ENCODE measurements around the gene AURKAIP1.
"Not testable (repeated sequence)": the region's sequence is repeated elsewhere in the genome, so short reads cannot be mapped to it uniquely, and the experiment has no call there.

The AURKAIP1 gene

DNA sequence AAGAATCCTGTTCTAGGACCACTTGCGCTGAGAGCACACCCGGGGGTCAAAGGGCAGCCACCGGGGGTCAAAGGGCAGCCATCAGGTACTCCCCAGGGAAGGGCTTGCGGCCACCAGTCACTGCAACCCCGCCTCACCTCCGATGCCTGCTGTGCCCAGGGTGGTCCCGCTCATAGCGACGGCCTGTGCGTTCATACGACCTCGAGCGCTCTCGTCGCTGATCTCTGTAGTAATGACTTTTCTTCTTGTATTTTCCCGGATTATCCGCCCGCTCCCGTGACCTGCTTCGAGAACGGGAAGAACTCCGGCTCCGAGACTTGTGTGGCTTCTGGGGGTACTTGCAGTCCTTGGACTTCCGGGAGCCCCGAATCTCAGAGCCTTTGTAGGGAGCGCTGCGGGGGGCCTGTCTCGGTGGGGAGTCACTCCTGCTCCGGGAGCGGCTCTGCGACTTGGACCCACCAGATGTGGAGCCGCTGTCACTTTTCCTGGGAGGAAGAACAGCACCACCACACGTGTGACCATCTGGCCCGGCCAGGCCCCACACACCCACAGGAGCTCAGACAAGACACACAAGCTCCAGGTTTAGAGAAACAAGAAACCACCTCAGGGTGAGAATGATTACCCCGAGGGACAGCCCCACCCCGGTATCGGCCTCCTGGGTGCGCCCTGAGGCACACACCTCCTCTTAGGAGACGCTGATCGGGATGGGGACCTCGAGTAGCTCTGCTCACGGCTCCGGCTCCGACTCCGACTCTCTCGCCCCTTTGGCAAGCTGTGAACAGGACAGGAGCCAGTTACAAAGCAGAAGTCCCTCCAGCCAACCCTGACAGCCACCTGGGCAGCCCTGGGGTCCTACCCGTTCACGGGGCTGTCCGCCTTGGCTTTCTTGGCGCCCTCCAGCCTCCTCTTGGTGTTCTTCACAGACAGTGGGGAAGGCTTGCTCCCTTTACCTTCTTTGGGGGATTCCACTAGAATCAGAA lies 12.4 kb upstream of the AURKAIP1 start:
- DNase-seq (ENCODE audit: low read depth in 3 of 3), result no peak

DNA sequence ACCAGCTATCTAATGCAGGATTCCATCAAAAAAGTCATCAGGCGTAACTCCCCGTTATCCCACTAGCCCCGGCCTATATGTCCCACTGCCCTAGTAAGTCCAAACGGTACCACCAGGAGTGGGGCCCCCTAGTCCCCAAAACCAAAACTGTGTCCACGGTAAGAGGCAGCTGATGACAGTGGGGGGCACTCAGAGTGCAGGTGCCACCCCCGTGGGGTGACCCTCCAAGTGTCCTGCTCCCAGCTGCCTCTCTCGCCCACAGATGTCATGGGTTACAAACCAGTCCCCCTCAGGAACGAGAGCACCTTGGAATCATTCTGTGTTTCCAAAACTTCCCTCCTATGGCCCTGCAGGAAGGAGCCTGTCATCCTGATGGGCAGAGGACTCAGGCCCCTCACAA lies 10.9 kb upstream of the AURKAIP1 start:
- DNase-seq (ENCODE audit: low read depth in 3 of 3), result no peak

DNA sequence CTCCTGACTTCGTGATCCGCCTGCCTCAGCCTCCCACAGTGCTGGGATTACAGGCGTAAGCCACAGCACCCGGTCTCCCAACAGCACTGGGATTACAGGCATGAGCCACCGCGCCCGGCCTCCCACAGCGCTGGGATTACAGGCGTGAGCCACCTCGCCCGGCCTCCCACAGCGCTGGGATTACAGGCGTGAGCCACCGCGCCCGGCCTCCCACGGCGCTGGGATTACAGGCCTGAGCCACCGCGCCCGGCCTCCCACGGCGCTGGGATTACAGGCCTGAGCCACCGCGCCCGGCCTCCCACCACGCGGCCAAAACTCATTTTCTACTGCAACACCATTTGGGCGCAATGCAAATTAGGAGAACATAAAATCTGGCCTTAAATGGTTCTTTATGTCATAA lies 10.3 kb upstream of the AURKAIP1 start:
- DNase-seq (ENCODE audit: low read depth in 3 of 3), result not testable (repeated sequence)

DNA sequence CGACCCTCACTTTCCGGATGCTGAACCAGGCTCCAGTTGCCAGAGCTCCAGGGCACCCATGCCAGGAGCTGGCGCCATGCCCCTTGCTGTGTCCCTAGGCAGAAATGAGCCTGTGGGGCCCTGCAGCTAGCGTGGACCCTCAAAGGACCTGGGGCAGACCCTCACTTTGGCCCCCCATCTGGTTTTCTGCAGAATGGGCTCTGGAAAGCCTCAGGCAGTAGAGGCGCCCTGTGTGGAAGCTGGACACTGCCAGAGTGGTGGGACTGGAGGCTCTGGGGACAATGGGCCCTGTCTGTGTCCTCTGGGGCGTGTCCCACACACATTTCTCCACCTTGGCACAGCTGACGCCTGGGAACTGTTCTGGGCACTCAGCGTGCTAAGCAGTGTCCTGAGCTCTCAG lies 6.3 kb upstream of the AURKAIP1 start:
- no peak for DNase-seq (ENCODE audit: low read depth in 3 of 3)

DNA sequence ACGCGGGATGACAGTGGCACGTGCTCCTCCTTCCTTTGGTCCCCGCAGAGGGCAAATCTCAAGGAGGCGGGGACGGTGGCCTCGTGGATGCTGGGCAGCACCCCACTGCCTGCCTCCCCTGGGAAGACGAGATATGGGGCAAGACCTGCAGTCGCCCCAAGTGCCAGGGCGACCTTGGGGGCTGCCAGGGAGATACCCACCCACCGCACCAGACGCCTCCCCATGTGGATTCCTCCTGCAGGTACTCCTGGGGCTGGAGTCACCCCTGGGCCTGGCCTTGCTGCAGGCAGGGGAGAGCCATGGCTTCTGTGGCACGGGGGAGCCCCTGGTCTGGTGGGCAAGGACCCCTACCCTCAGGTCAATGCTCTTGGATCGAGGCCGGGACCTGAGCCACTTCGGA lies 5.9 kb upstream of the AURKAIP1 start:
- DNase-seq (ENCODE audit: low read depth in 3 of 3), result no peak

DNA sequence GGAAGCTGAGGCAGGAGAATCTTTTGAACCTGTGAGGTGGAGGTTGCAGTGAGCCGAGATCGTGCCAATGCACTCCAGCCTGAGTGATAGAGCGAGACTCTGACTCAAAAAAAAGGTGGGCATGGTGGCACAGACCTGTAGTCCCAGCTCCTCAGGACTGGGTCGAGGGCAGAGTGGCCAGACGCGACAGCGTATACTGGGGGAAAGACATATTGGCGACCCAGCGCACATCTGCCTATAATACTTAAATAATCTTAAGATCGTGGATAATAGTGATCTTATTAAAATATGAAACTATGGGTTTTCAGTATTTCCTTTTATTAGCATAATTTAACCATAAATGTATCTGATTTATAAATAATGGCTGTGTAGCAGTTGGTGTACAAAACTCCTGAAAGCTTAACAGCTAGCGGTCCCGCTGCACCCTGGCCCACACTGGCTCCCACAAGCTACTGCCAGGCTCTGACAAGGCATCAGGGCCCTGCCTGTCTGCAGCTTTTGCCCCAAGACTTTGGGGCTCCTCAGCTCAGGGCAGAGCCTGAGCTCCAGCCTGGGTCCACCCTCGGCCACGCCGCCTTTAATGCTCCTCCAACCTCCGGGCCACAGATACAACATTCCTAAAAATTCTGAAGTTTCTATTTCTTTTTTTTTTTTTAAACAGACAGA lies 2.7 kb upstream of the AURKAIP1 start:
- DNase-seq (ENCODE audit: low read depth in 3 of 3), result no peak

DNA sequence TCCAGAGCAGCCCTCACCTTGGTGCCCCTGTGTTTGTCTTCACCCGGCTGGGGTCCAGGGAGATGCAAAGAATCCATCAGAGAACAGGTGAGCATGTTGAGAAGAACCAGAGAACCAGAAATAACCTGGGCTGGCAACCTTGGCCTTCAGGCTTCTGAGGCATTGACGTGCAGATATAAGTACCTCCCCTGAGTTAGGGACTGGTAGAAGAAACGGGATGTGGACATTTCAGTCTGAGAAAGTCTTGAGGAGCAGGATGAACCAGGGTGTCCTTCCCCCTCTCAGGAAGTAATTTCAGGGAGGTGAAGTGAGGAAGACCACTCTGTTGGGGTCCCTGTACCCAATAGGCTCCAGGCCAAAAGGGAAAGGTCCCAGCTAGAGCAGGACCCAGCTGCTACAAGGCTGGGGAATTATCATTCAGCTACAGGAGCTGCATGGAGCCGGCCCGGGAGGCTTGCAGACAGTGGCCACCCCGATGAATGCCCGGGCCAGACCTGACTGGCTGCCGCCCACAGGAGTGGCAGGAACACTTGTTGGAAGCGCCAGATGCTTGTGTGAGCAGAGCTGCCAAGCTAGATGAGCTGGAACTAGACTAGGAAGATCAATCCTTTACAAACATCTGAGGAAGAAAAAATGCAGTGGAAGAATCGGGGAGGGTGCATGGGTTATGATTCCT lies 1.7 kb upstream of the AURKAIP1 start:
- no peak for DNase-seq (ENCODE audit: low read depth in 3 of 3)

DNA sequence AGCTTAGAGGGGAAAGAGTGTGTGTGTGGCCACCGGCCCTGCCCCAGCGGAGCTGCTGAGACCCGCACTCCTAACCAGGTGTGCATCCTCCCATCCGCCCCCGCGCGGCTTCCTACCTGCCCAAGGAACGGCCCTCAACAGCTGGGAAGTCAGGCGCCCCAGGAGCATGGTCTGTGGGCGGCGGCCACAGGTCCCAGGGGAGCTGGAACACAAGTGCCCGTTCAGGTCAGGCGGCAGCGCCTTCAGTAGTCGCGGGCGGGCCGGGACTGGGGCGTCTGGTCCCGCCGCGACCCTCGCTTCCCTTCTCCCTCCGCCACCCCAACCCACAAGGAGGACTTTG lies 448 bp downstream of the AURKAIP1 start:
- no peak for DNase-seq (ENCODE audit: low read depth in 3 of 3)

DNA sequence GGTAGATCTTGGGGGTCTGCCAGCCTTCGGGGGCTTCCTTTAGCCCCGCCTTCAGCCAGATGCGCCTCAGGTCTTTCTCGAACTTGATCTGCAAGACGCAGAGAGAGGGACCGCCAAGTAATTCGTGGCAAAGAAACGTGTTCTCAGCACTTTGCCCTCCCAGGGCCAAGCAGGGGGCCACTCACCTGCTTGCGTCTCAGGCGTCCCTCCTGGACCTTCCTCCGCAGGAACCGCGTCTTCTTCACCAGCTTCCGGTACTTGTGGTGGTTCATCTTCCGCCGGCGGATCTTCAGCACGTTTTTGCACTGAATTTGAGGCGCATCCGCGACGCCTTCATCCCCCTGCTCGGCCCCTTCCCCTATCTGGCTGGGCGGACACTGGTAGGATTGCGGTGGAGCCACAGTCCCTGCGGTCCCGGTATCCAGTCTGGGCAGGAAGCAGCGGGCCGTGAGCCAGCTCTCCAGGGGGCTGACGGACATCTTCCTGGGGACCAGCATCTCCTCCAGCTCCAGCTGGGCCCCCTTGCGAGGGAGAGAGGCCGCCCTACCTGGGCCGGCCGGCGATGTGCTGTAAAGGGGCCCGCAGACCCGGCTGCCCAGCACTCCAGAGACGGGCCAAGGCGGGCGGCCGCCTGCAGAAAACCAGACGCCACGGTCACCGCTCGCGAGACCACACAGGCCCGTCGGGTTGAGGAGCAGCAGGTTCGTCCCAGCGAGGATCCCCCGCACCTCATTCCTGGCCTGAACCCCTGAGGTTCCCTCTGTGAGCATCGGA lies 1.0 kb downstream of the AURKAIP1 start:
- no peak for DNase-seq (ENCODE audit: low read depth in 3 of 3)

DNA sequence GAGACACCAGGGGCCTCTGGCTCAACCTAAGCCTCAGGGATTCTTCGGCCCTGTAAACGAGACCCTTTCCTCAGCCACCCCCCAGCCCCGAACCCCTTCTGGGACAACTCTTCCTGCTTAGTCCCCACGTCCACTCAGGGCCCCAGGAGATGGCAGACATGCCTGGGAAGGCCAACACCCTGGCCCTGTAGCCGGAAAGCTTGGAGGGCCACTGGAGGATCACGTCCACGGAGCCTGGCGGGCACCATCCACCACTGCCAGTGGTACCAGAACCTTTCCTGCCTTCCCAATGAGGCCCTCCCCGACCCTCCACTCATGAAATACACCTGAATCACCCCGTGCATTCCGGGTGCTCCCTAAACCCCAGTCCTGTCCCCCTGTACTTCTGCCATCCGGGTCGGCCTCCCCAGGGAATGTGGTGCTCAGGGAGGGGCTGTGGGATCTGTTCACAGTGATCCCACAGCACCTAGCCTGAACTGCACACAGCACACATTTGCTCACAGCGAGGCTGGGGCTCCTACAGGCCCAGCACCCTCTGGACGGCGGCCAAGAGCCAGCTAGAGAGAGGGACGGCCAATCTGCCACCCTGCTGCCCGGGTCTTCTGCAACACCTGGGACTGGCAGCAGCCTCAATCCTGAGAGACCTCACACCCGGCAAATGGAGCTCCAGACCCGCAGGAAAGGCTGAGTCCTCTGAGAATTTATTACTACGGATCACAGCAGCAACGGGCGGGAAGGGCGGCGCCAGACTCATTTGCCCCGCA lies 1.8 kb downstream of the AURKAIP1 start:
- no peak for DNase-seq (ENCODE audit: low read depth in 3 of 3)

DNA sequence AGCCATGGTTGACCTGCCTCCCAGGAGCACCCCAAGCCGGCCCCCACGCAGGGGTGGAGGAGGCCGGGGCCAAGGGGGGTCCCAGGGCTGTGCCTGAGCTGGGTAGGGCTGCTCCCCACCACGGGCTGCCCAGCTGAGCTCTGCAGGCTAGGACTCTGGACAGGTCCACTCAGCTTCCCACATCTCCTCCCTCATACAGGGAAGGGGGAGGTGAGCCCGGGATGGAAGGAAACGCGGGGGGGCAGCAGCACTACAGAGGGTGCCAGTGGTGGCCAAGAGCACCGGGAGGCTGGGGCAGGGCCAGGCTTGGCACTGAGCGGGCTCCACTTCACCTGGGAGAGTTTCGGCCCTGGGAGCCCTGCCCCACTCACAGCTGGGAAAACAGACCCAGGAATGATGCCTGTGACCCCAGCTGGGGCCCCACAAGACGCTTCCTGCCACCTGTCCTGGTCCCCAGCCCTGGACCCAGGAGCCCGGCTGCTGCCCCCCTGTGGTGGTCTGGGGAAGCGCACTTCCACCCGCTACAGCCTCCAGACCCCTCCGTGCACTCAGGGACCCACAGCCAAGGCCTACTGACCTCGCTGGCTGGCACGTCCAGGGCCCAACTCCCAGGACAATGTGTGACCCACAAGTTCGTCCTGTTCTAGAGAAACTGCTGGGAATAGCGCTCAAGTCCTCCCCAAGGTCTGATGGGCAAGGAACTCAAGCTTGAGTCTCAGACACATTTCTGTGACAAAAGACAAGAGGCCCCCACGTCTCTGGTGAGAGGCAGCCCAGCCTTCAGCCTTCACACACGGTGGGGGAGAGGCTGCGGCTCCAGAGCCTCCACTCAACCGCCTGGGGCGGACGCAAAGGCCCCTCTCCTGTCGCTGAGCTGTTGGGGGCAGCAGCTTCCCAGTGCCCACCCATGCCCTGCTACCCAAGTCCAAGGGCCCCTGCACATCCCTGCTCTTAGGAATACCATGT lies 3.0 kb downstream of the AURKAIP1 start:
- DNase-seq (ENCODE audit: low read depth in 3 of 3), result peak; percentile 52 to 77 (median 72)

DNA sequence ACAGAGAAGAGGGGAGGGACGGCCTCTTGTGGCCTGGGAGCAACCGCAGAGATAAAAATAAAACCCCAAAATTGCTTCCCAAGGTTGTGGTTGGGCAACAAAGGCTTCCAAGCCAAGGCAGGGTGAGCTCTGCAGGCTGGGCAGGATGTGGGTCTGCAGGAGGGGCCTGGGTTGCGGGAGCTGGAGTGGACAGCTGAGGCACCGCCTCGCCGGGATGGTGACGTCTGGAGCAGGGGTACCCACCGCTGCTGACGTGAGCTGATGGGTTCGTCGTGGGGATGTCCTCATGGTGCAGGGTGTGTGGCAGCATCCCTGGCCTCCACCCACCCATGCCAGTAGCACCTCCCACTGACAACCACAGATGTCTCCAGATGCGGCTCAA lies 3.7 kb downstream of the AURKAIP1 start:
- no peak for DNase-seq (ENCODE audit: low read depth in 3 of 3)

DNA sequence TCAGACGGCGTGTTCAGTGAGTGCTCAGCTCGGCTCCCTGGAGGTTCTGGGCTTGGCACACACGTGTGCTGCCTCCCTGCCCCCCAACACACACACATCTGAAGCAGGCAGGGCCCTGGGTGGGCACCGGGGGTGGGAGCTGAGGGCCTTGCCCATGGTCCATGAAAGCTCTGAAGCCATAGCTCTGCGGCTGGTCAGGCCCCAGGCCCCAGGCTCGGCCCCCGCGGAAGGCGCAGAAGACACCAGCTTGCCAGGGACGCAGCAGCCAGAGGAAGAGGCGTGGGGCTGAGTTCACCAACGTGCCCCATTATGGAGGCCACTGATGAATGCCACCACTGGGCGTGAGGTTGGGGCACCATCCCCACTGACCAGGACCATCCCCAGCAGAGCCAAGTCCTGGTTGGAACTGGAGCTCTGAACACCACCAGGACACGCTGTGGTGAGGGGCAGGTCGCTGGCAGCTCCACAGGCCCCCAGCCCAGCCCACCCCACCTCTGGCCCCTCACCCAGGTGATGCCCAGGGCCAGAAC lies 4.2 kb downstream of the AURKAIP1 start:
- no peak for DNase-seq (ENCODE audit: low read depth in 3 of 3)

DNA sequence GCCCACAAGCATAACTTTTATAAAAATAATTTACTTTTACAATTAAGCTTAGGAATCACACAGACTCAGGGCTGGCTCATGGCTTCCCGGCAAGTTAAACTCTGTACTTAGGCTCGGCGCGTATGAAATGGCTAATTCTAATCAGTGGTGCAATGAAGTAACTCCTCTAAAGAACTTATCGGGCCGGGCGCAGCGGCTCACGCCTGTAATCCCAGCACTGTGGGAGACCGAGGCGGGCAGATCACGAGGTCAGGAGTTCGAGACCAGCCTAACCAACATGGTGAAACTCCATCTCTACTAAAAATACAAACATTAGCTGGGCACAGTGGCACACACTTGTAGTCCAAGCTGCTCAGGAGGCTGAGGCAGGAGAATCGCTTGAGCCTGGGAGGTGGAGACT lies 4.9 kb downstream of the AURKAIP1 start:
- DNase-seq (ENCODE audit: low read depth in 3 of 3), result not testable (repeated sequence)

DNA sequence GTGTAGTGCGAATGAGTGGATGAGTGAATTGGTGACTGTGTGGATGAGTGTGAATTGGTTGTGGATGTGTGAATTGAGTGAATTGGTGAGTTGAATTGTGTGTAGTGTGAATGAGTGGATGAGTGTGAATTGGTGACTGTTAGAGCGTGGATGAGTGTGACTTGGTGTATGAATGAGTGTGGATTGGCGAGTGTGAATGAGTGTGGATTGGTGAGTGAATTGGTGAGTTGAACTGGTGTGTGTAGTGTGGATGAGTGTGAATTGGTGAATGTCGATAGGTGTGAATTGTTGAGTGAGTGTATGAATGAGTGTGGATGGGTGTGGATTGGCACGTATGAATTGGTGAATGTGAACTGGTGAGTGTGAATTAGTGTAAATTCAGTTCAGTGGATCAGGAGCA lies 7.7 kb downstream of the AURKAIP1 start:
- no peak for DNase-seq (ENCODE audit: low read depth in 3 of 3)

DNA sequence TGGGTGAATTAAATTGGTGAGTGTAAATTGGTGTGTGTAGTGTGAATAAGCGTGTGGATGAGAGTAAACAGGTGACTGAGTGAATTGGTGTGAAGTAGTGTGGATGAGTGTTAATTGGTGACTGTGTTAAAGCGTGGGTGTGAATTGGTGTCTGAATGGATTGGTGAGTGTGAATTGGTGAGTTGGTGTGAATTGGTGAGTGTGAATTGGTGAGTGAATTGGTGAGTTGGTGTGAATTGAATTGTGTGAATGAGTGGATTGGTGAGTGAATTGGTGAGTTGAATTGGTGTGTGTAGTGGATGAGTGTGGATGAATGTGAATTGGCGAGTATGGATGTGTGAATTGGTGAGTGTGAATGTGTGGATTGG lies 8.3 kb downstream of the AURKAIP1 start:
- DNase-seq (ENCODE audit: low read depth in 3 of 3), result no peak

DNA sequence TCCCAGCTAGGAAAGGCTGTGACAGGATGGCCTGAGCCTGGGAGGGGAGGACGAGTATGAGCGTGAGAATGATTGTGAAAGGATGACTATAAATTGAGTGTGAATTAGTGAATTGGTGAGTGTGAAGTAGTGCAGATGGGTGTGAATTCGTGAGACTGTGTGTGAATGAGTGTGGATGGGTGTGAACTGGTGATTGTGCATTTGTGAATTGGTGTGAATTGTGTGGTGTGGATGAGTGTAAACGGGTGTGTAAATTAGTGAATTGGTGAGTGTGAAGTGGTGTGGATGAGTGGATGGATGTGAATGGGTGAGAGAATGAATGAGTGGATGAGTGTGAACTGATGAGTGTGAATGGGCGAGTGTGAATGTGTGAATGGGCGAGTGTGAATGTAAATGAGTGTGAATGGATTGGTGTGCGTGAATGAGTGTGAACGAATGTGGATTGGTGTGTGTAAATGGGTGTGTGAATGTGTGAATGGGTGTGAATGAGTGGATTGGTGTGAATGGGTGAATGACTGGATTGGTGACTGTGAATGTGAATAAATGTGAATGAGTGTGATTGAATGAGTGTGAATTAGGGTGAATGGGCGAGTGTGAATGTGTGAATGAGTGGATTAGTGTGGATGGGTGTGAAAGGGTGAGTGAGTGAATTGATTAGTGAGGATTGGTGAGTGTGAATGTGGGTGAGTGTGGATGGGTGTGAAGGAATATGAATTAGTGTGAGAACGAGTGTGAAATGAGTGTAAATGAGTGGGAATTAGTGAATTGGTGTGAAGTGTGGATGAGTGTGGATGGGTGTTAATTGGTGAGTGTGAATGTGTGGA lies 8.9 kb downstream of the AURKAIP1 start:
- DNase-seq (ENCODE audit: low read depth in 3 of 3), result no peak

DNA sequence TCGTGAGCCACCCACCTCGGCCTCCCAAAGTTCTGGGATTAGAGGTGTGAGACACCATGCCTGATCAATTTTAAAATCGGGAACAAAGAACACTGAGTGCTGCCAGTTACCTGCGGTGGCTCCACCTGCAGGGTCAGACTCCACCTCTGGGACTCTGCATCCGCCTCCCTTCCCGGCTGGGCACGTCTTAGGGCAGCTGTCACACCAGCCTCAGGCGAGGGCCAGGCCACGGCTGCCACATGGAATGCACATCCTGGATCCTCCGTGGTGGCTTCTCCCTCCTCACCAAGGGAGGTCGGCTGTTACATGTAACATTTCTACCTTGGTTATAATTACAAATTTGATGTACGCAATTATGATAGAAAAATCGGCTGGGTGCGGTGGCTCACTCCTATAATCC lies 10.7 kb downstream of the AURKAIP1 start:
- DNase-seq (ENCODE audit: low read depth in 3 of 3), result no peak

DNA sequence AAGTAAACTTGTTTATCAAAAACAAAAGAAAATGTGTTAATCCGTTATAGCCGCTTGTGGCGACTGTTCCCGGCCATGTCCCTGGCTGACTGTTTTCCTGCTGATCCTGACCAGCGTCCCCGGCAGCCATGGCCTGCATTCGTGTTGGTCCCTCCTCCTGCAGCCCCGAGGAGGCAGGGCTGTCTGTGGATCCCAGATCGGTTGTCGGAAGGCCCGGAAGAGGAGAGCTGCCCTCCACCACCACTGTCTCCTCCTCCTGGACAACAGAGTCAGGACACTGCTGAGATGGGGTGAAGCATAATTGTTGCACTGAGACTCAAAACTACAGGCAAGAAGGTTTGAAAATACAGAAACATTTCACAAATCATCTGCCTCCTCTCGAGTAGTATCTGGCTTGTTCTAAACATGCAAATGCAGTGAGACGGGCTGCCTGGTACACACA lies 13.0 kb downstream of the AURKAIP1 start:
- no peak for DNase-seq (ENCODE audit: low read depth in 3 of 3)

Measured in stimulated activated CD4-positive, alpha-beta T cell treated with anti-CD3 and anti-CD28 coated beads, TNF-alpha, amount 100 ng/mL, for 48 hours (primary cell).